ENCODE data around the gene SOX14. TPM values are rescaled to one million over a fixed set of nuclear protein-coding genes. Genes with fewer than 3 reads are reported as not detected.

SOX14 gene
- total and polyA plus RNA-seq, 5 donors from 2014 or later, result not detected

Other genes with a start within 250 kb of the SOX14 start
- not detected for gene CLDN18, start 245.8 kb downstream of the SOX14 start, total RNA-seq
- gene CLDN18, start 245.8 kb downstream of the SOX14 start, polyA plus RNA-seq, result not detected